Activated naive CD8-positive, alpha-beta T cell treated with anti-CD3 and anti-CD28 coated beads, Interleukin-2, amount 10 ng/mL, durations not matched to agents 7 days and 5 days (primary cell): ENCODE results near the gene AIG1. TPM values are rescaled to one million over a fixed set of nuclear protein-coding genes. Genes with fewer than 3 reads are reported as not detected.

Source experiments
- ATAC-seq: fragments of 150-1000 bp; cut with Tn5 transposase; one replicate; pipeline ENCODE4 v1.10.0; 2021; ENCODE audit warnings: low read depth, moderate library complexity
- POLR2A ChIA-PET: fragments of 350-600 bp; sonication (Branson Sonifier 250); formaldehyde crosslinking; loops from one replicate; lab custom pipeline; 2021; ENCODE audit warnings: antibody characterized with exemption; lab: Charles Lee
- DNase-seq: peaks from one replicate; pipeline ENCODE4 v3.0.0; 2021
- H3K27ac Mint-ChIP-seq: one replicate; pipeline ENCODE4 v1.8.0; 2022; ENCODE audit warnings: mild to moderate bottlenecking, mixed read lengths
- H3K27me3 Mint-ChIP-seq: one replicate; pipeline ENCODE4 v1.8.0; 2022; ENCODE audit warnings: mild to moderate bottlenecking, moderate library complexity, mixed read lengths
- H3K36me3 Mint-ChIP-seq: one replicate; pipeline ENCODE4 v1.8.0; 2021; ENCODE audit warnings: mild to moderate bottlenecking, mixed read lengths
- H3K4me1 Mint-ChIP-seq: one replicate; pipeline ENCODE4 v1.8.0; 2021; ENCODE audit warnings: mixed read lengths
- H3K4me3 Mint-ChIP-seq: one replicate; pipeline ENCODE4 v1.8.0; 2022; ENCODE audit warnings: mild to moderate bottlenecking, moderate library complexity, mixed read lengths
- H3K9me3 Mint-ChIP-seq: one replicate; pipeline ENCODE4 v1.8.0; 2021; ENCODE audit warnings: mixed read lengths
- total RNA-seq, 2 experiments: library from RNA; stranded (reverse); gene quantifications; one replicate each; pipeline ENCODE4 v1.2.3, GENCODE V29; 2021

The AIG1 gene
- total RNA-seq, 2 experiments from 2014 or later: 14.2 to 14.6 TPM

DNA sequence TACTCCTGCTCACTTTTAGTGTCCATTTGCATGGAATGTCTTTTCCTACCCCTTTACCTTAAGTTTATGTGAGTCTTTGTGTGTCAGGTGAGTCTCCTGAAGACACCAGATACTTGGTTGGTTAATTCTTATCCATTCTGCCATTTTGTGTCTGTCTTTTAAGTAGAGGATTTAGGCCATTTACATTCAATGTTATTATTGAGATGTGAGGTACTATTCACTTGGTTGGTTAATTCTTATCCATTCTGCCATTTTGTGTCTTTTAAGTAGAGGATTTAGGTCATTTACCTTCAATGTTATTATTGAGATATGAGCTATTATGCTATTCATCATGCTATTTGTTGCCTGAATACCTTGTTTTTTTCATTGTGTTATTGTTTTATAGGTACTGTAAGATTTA is 113.8 kb downstream of the AIG1 start:
- Mint-ChIP-seq H3K9me3 (peaks cover 10% of the 10 kb centered on the region), H3K4me1 (no peaks in the 10 kb centered on the region), H3K27ac (no peak overlapping the region), H3K4me3 (no peak overlapping the region), H3K27me3 (no peaks in the 10 kb centered on the region), H3K36me3 (peaks cover 30% of the 10 kb centered on the region)
- POLR2A ChIA-PET: no interaction called here
- no peak for ATAC-seq
- no peak for DNase-seq

GRCh38 chr6:143174951-143175350 is 114.3 kb downstream of the AIG1 start:
- Mint-ChIP-seq H3K27me3 (no peaks in the 10 kb centered on the region), H3K4me1 (no peaks in the 10 kb centered on the region), H3K36me3 (peaks cover 30% of the 10 kb centered on the region), H3K27ac (no peak overlapping the region), H3K9me3 (peaks cover 10% of the 10 kb centered on the region), H3K4me3 (no peak overlapping the region)
- DNase-seq (no peak), ATAC-seq (no peak)
- POLR2A ChIA-PET: no interaction called here

- POLR2A ChIA-PET: no interaction called here
- no peak overlapping the region for H3K4me3 Mint-ChIP-seq
- no peaks in the 10 kb centered on the region for H3K4me1 Mint-ChIP-seq
- H3K27ac Mint-ChIP-seq: no peak overlapping the region
- no peaks in the 10 kb centered on the region for H3K27me3 Mint-ChIP-seq
- H3K36me3 Mint-ChIP-seq: peaks cover 30% of the 10 kb centered on the region
- no peak for DNase-seq
- no peak for ATAC-seq
- H3K9me3 Mint-ChIP-seq: peaks cover 10% of the 10 kb centered on the region
Measured at GRCh38 chr6:143176090-143177021, 115.7 kb downstream of the AIG1 start.

- ATAC-seq (no peak), DNase-seq (no peak)
- Mint-ChIP-seq H3K4me1 (no peaks in the 10 kb centered on the region), H3K36me3 (peaks cover 30% of the 10 kb centered on the region), H3K27me3 (no peaks in the 10 kb centered on the region), H3K27ac (no peak overlapping the region), H3K4me3 (no peak overlapping the region), H3K9me3 (peaks cover 10% of the 10 kb centered on the region)
- POLR2A ChIA-PET: no interaction called here
Measured at GRCh38 chr6:143177706-143178105, 117.0 kb downstream of the AIG1 start.

GRCh38 chr6:143179096-143179495 is 118.4 kb downstream of the AIG1 start:
- Mint-ChIP-seq H3K27ac (no peak overlapping the region), H3K9me3 (peaks cover 8% of the 10 kb centered on the region), H3K27me3 (no peaks in the 10 kb centered on the region), H3K4me1 (no peaks in the 10 kb centered on the region), H3K4me3 (no peak overlapping the region), H3K36me3 (peaks cover 29% of the 10 kb centered on the region)
- DNase-seq (no peak), ATAC-seq (no peak)
- POLR2A ChIA-PET: no interaction called here

DNA sequence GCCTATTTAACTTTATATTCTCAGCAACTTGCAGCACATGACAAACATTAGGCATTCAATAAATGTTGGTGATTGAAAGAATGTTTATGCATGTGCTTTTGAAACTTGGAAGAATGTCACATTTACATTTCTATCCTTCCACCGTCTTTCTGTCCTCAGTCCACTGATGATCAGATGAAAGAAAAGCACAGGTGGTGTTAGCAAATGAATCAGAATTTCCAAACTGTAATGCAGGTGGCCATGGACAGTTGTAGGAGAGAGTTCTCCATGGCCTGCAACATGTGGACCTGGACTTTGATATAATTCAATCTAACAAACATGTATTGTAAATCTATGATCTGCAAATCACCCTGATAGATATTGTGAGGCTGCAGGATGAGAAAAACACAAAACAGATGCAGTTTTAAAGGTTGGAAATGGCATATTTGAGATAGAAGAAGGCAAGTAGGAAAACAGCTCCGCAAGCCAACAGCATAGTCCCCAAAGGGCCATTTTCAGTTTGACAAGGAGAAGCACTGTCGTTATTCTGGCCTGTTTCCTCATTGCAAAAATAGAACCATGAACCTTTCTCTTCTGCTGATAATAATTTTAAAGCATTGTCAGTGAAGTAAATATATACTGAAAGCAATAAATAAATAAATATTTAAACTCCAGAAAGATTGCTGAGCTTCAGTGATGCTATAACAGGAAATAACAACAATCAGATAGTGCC is 119.4 kb downstream of the AIG1 start:
- H3K27me3 Mint-ChIP-seq: no peaks in the 10 kb centered on the region
- POLR2A ChIA-PET: interaction anchor here (0.5 kb wide), 1 partner anchor 1033 kb away, joined by 3 read pairs; the partner anchor contains the start of genes NMBR and VTA1
- ATAC-seq: no peak
- no peak for DNase-seq
- peaks cover 4% of the 10 kb centered on the region for H3K9me3 Mint-ChIP-seq
- peaks cover 1% of the 10 kb centered on the region for H3K4me1 Mint-ChIP-seq
- no peak overlapping the region for H3K27ac Mint-ChIP-seq
- no peak overlapping the region for H3K4me3 Mint-ChIP-seq
- H3K36me3 Mint-ChIP-seq: peaks cover 25% of the 10 kb centered on the region

DNA sequence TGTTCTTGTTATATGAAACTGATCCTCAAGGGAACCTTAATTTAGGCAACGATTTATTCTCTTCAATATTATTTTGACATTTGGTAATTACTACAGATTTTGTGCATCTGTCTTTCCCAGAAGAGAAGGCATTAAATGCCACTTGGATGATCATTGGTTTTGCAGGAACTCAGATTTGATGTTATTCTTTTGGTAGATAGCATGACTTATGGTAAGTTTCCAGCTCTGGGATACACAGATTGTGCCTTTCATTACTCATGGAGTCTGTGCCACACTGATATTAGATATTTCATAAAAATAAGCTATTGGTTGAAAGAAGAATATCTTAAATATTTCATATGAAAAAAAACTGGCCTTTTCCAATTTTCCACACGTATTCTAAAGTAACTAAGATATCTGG is 120.1 kb downstream of the AIG1 start:
- peaks cover 22% of the 10 kb centered on the region for H3K36me3 Mint-ChIP-seq
- POLR2A ChIA-PET: interaction anchor here (0.5 kb wide), 1 partner anchor 1034 kb away, joined by 3 read pairs; the partner anchor contains the start of genes NMBR and VTA1
- H3K27ac Mint-ChIP-seq: no peak overlapping the region
- H3K4me3 Mint-ChIP-seq: no peak overlapping the region
- H3K4me1 Mint-ChIP-seq: peaks cover 1% of the 10 kb centered on the region
- no peak for ATAC-seq
- no peaks in the 10 kb centered on the region for H3K27me3 Mint-ChIP-seq
- no peak for DNase-seq
- H3K9me3 Mint-ChIP-seq: no peaks in the 10 kb centered on the region

DNA sequence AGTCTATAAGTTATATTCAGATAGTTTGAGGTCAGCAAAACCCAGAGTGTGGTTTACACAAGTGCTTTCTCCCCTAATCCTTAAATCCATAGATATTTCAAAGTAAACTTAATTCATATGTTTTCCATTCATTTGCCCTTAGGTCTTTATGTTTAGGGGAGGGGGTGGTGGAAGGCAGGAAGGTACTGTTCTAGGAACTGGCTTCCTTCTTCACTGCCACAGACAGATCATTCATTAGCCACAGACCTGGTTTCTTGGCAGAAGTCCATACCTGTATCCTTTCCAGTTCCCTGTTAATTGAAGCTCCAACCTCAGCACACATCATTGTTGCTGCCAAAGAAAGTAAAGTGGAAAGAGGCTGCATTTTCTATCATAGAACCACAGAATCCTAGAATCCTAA is 123.0 kb downstream of the AIG1 start:
- POLR2A ChIA-PET: no interaction called here
- no peak for DNase-seq
- Mint-ChIP-seq H3K27ac (no peak overlapping the region), H3K36me3 (peaks cover 20% of the 10 kb centered on the region), H3K27me3 (no peaks in the 10 kb centered on the region), H3K4me3 (no peak overlapping the region), H3K9me3 (no peaks in the 10 kb centered on the region), H3K4me1 (peaks cover 1% of the 10 kb centered on the region)
- no peak for ATAC-seq

DNA sequence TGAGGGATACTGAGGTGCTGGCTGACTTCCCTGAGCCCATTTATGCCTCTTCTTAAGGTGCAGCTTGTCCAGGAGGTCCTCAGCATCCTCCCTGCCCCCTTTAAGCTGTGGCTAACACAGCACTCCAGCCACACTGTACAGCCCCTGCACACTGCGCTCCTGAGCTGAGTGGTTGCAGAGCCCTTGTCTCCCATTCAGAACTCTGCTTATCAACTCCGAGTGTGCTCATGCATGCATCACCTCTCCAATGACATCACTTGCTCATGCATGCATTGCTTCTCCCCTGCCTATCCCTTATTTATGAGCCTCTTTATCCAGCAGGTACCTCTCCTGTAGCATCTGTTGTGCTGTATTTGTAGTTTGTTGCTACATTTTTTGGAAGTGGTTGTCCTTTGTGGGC is 124.6 kb downstream of the AIG1 start:
- ATAC-seq (no peak), DNase-seq (no peak)

DNA sequence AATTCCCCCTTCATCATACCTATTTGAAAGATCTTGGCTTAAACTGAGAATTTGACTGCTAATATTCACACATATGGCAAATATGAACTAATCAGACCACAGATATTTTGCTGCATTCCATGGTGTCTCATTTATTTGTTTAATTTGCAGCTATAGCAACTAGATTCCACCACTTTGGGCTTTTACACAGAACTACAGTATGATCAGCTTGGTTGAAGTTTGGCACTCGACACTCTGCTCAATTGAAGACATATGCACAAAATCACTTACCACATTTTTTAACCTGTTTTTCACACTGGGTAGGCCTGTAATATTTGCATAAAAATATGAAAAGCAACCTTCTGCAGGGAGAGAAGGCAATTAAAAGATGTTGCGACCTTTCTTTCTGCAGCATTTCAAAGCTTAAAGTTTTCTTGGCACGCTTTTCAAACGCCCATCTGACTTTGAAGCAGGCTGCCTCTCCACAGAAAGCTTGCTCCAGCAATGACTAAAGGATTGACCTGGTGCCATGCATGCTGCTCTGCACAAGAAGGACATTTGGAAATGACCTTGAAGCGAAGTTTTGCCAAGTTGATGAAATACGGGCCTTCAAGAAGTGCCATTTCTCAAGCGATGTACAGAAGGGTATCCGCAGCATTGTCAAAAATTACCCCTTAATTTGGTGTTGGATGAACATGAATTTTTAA is 126.7 kb downstream of the AIG1 start:
- no peak for ATAC-seq
- DNase-seq: no peak
- H3K27me3 Mint-ChIP-seq: no peaks in the 10 kb centered on the region
- no peak overlapping the region for H3K4me3 Mint-ChIP-seq
- POLR2A ChIA-PET: no interaction called here
- peaks cover 18% of the 10 kb centered on the region for H3K36me3 Mint-ChIP-seq
- peaks cover 2% of the 10 kb centered on the region for H3K9me3 Mint-ChIP-seq
- H3K4me1 Mint-ChIP-seq: peaks cover 1% of the 10 kb centered on the region
- H3K27ac Mint-ChIP-seq: no peak overlapping the region

More for the DNA sequence above, 124.6 kb downstream of the AIG1 start:
- POLR2A ChIA-PET: no interaction called here
- no peaks in the 10 kb centered on the region for H3K9me3 Mint-ChIP-seq
- H3K27ac Mint-ChIP-seq: no peak overlapping the region
- H3K4me3 Mint-ChIP-seq: no peak overlapping the region
- no peaks in the 10 kb centered on the region for H3K27me3 Mint-ChIP-seq
- peaks cover 18% of the 10 kb centered on the region for H3K36me3 Mint-ChIP-seq
- H3K4me1 Mint-ChIP-seq: peaks cover 1% of the 10 kb centered on the region

GRCh38 chr6:143188292-143188691 is 127.6 kb downstream of the AIG1 start:
- Mint-ChIP-seq H3K27ac (no peak overlapping the region), H3K4me1 (peaks cover 1% of the 10 kb centered on the region), H3K9me3 (peaks cover 2% of the 10 kb centered on the region), H3K27me3 (no peaks in the 10 kb centered on the region), H3K36me3 (peaks cover 13% of the 10 kb centered on the region), H3K4me3 (no peak overlapping the region)
- ATAC-seq: no peak
- POLR2A ChIA-PET: no interaction called here
- no peak for DNase-seq

DNA sequence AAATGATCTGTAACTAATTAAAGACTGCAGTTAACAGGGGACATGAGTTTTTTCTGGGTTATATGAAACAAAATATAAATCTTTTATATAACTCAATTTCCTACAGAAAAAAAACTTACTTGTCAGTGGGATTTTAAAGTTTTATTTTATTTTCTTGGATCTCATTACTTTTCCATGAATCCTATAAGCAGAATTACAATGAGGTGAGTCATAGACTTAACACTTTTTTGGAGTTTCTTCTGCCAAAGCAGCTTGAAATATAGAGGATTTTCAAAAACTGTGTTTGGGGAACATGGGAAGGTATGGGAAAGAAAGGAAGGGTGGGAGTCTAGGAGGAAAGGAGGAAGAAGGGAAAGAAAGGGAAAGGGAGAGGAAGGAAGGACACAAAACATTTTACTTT is 130.7 kb downstream of the AIG1 start:
- POLR2A ChIA-PET: no interaction called here
- Mint-ChIP-seq H3K9me3 (peaks cover 4% of the 10 kb centered on the region), H3K27ac (no peak overlapping the region), H3K36me3 (peaks cover 9% of the 10 kb centered on the region), H3K27me3 (no peaks in the 10 kb centered on the region), H3K4me3 (no peak overlapping the region), H3K4me1 (no peaks in the 10 kb centered on the region)
- DNase-seq (no peak), ATAC-seq (no peak)

DNA sequence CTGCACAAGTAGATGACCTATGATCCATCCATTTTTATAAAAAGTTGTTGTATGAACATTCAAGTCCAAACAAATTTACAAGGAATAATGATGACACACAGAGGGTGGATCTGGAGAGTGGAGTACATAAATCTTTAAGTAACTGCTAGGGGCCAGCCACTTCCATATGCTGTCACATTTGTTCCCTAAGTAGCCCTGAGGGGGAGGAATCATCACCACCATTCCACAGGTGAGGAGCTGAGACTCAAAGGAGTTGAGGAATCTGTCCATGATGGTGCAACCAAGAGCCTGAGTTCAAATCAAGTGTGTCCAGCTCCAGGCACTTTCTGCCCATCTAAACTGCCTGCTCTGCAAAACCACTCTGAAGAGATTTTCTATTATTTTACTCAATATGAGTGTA is 132.1 kb downstream of the AIG1 start:
- no peaks in the 10 kb centered on the region for H3K4me1 Mint-ChIP-seq
- DNase-seq: no peak
- no peaks in the 10 kb centered on the region for H3K27me3 Mint-ChIP-seq
- no peak overlapping the region for H3K4me3 Mint-ChIP-seq
- H3K9me3 Mint-ChIP-seq: peaks cover 4% of the 10 kb centered on the region
- H3K27ac Mint-ChIP-seq: no peak overlapping the region
- POLR2A ChIA-PET: no interaction called here
- no peak for ATAC-seq
- peaks cover 5% of the 10 kb centered on the region for H3K36me3 Mint-ChIP-seq
